A204.1 (cell line): ENCODE results near the gene ZNF326.
"Not testable (repeated sequence)": the region's sequence is repeated elsewhere in the genome, so short reads cannot be mapped to it uniquely, and the experiment has no call there.

Experiments
- FAIRE-seq: peaks from 2 replicates; lab custom pipeline; 2012; peaks lifted over from hg19 to GRCh38; lab: Jason Lieb, UNC

ZNF326 gene

GRCh38 chr1:89997152-89997551 is 2.2 kb downstream of the ZNF326 start:
- not testable (repeated sequence) for FAIRE-seq

GRCh38 chr1:89998306-89998705 is 3.4 kb downstream of the ZNF326 start:
- no peak for FAIRE-seq

GRCh38 chr1:89999208-89999607 is 4.3 kb downstream of the ZNF326 start:
- no peak for FAIRE-seq

- FAIRE-seq, result no peak
These were observed 4.7 kb downstream of the ZNF326 start for GRCh38 chr1:89999628-90000027.

- FAIRE-seq, result no peak
These were observed 6.2 kb downstream of the ZNF326 start for GRCh38 chr1:90000934-90001676.

GRCh38 chr1:90007979-90008404 is 13.1 kb downstream of the ZNF326 start:
- no peak for FAIRE-seq

GRCh38 chr1:90012300-90012699 is 17.4 kb downstream of the ZNF326 start:
- FAIRE-seq, result no peak

- FAIRE-seq, result no peak
These were observed 28.8 kb downstream of the ZNF326 start for GRCh38 chr1:90023691-90024090.

GRCh38 chr1:90027281-90027680 is 32.4 kb downstream of the ZNF326 start:
- no peak for FAIRE-seq

- FAIRE-seq, result no peak
These were observed 44.7 kb downstream of the ZNF326 start for GRCh38 chr1:90039652-90040051.

GRCh38 chr1:90043586-90043985 is 48.7 kb downstream of the ZNF326 start:
- FAIRE-seq, result no peak

- FAIRE-seq, result no peak
These were observed 49.4 kb downstream of the ZNF326 start for GRCh38 chr1:90044346-90044745.

- FAIRE-seq, result no peak
These were observed 51.1 kb downstream of the ZNF326 start for GRCh38 chr1:90045853-90046563.

- FAIRE-seq, result no peak
These were observed 51.7 kb downstream of the ZNF326 start for GRCh38 chr1:90046635-90047034.

GRCh38 chr1:90048043-90048442 is 53.1 kb downstream of the ZNF326 start:
- FAIRE-seq, result no peak

GRCh38 chr1:90062700-90063643 is 68.1 kb downstream of the ZNF326 start:
- FAIRE-seq, result not testable (repeated sequence)

GRCh38 chr1:90064109-90064508 is 69.2 kb downstream of the ZNF326 start:
- FAIRE-seq, result not testable (repeated sequence)

GRCh38 chr1:90067194-90067931 is 72.5 kb downstream of the ZNF326 start:
- no peak for FAIRE-seq

- FAIRE-seq, result no peak
These were observed 73.8 kb downstream of the ZNF326 start for GRCh38 chr1:90068611-90069280.

- FAIRE-seq, result no peak
These were observed 79.2 kb downstream of the ZNF326 start for GRCh38 chr1:90074137-90074536.

- no peak for FAIRE-seq
These were observed 79.7 kb downstream of the ZNF326 start for GRCh38 chr1:90074566-90074965.
